Measurements from ENCODE around the gene RNF138.
"Not testable (repeated sequence)": the region's sequence is repeated elsewhere in the genome, so short reads cannot be mapped to it uniquely, and the experiment has no call there.

Gene RNF138

DNA sequence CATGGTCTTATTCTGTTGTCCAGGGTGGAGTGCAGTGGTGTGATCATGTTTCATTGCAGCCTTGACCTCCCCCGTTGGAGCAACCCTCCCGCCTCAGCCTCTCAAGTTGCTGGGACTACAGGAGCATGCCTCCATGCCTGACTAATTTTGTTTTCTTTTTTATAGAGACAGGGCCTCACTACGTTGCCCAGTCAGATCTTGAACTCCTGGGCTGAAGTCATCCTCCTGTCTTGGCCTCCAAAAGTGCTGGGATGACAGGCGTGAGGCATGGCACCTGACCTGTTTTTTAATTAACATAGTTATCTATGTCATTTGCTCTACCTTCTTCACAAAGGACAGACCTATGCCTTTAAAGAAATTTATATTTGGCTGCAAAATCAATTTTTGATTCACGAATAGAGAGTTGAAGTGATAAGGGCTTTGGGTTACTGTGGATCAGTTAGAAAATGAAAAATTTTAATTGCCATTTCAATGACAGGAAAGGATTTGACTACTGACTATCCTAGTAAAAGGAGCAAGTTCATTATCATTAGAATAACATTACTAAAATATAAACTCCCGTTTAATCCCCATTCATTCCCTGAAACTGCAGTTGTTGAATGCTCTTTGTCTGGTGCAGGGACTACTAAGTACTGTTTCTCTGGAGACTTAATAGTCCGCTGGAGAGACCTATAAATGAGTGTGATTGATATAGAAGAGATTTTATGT lies 3.7 kb downstream of the RNF138 start:
- DNase-seq (ENCODE audit: low read depth in 2 of 2): no peak

DNA sequence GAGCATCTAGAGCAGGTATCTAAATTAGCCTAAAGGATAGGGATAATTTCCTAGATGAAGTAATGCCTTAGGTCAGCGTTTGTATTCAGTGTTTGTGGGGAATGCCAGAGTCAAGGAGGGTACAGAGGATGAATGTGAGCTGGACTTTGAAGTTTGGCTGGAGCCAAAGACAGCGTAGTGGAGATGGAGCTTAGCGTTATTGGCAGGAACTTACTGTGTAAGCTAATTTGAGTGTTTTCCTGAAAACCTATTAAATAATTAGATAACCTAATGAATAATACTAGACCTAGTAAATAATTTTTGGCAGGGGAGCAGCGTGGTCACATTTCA lies 4.2 kb downstream of the RNF138 start:
- DNase-seq (ENCODE audit: low read depth in 2 of 2): no peak

DNA sequence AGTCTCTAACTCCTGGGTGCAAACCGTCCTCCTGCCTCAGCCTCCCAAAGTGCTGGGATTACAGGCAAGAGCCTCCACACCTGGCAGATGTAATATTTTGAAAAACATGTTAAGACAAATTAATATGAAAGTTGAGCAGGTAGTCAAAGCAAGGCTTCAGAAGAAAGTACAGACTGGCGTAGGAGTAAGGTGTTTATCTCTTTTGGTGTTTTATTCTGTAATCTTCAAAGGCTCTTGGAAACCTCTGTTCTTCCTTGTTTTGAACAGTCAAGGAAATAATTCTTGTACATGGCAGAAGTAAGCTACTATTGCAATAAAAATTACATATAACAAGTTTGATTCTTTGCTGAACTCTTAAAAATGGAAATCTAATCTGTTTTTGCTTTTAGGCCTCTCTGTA lies 5.3 kb downstream of the RNF138 start:
- DNase-seq (ENCODE audit: low read depth in 2 of 2): no peak

DNA sequence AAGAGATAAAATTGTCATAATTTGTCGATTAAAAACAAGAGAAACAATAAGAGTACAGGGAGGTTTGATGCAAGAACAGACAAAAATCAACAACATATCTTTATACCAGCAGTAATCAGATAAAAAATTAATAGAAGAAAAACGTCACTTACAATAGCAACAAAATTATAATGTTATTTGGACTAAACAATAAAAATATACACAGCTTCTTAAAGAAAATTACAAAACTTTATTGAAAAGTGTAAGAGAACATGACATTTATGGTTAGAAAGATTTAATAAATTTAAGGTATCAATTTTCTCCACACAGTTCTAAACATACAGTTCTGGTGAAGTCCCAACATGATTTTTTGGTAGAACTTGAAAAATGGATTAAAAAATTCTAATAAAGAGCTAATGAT lies 12.8 kb downstream of the RNF138 start:
- DNase-seq (ENCODE audit: low read depth in 2 of 2): no peak

GRCh38 chr18:32110005-32110404 lies 18.3 kb downstream of the RNF138 start:
- DNase-seq (ENCODE audit: low read depth in 2 of 2): no peak

DNA sequence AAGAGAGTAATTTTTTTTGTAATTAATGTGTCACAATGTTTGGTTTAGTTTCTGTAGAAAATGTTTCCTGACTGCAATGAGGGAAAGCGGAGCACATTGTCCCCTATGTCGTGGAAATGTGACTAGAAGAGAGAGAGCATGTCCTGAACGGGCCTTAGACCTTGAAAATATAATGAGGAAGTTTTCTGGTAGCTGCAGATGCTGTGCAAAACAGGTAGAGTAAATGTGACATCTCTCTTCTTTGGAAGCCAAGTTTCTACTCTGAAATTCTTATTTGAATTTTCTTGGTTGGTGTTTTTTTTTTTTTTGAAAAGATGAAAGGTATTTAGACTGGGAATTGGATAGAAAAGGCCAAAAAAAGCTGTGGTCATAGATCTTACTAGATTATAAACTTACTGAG lies 20.0 kb downstream of the RNF138 start:
- DNase-seq (ENCODE audit: low read depth in 2 of 2): no peak

DNA sequence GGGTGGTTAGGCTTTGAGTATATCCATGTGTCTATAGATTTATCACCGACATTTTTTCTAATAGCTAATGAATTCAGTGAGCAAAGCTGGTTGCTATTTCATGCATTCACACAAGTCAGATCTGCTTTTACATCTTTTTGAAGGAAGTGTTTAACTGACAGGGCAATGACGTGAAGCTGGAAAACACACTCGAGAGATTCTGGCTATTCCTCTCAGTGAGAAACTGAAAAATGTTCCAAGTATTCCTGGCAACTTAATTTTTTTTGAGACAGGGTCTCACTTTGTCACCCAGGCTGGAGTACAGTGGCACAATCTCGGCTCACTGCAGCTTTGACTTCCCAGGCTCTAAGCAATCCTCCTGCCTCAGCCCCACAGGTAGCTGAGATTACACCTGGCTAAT lies 21.2 kb downstream of the RNF138 start:
- no peak for DNase-seq (ENCODE audit: low read depth in 2 of 2)

DNA sequence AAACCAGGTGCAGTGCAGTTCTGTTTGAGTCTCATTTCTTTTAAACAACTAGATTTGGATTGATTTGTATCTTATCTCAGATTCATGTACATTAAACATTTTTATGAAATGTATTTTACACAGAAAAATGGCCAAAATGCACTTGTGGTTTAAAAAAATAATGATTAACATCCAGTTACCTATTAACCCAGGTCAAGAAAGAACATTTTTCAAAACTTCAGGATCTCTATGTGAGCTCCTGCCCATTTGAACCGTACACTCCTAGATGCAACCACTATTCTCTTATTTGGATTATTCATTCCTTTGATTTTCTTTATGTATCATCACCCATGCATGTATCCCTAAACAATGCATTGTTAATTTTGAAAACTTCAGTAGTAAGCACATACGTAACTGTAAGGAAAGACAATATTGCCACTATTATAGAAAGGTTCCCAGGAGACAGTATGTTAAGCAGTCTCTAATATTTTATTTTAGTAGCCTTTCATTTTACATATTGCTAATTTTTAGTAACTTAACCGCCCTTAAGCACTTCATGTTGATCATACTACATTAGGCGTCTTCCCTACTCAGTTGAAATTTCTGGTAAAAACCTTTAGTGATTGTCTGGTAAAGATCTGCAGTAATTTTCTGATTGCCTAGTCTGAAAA lies 22.7 kb downstream of the RNF138 start:
- no peak for DNase-seq (ENCODE audit: low read depth in 2 of 2)

DNA sequence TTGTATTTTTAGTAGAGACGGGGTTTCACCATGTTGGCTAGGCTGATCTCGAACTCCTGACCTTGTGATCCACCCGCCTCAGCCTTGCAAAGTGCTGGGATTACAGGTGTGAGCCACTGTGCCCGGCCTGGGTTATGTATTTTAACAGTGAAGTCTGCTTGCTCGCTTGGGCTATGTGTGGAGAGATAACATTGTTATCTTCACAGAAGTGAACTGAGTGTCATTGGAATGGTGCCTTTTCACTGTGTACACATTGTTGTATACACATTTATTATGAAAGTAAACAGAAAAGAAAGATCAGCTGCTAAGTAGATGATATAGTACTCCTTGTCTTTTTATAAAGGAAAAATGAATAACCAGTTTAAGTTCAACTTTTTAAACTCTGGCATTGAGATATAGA lies 30.4 kb downstream of the RNF138 start:
- no peak for DNase-seq (ENCODE audit: low read depth in 2 of 2)

- DNase-seq (ENCODE audit: low read depth in 2 of 2): no peak
These were observed 34.9 kb downstream of the RNF138 start for GRCh38 chr18:32126538-32126937.

DNA sequence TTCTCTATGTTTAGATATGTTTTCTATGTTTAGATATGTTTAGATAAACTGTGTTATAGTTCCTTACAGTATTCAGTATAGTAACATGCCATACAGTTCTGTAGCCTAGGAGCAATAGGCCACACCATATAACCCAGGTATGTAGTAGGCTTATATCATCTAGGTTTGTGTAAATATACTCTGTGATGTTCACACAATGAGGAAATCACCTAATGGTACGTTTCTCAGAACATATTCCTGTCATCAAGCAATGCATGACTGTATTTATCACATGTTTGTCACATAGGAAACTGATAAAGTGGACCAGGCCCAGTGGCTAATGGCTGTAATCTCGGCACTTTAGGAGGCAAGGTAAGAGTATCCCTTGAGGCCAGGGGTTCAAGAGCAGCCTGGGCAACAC lies 44.0 kb downstream of the RNF138 start:
- no peak for DNase-seq (ENCODE audit: low read depth in 2 of 2)

DNA sequence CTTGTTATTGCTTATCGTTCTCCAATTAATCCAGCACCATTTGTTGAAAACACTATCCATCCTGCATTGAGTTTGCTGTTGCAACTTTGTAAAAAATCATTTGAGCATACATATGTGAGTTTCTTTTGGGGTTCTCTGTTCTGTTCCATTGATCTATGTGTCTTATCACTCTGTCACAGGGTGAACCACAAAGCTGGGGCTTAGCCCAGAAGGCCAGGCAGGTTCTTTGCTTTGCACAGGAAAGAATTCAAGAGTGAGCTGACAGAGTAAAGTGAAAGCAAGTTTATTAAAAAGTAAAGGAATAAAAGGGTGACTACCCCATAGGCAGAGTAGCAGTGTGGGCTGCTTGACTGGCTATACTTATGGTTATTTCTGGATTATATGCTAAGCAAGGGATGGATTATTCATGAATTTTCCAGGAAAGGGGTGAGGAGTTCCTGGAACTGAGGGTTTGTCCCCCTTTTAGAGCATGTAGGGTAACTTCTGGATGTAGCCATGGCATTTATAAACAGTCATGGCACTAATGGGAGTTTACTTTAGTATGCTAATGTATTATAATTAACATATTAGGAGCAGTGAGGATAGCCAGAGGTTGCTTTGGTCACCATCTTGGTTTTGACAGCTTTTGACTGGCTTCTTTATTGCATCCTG lies 46.8 kb downstream of the RNF138 start:
- DNase-seq (ENCODE audit: low read depth in 2 of 2): no peak

- no peak for DNase-seq (ENCODE audit: low read depth in 2 of 2)
These were observed 48.2 kb downstream of the RNF138 start for GRCh38 chr18:32139835-32140283.

DNA sequence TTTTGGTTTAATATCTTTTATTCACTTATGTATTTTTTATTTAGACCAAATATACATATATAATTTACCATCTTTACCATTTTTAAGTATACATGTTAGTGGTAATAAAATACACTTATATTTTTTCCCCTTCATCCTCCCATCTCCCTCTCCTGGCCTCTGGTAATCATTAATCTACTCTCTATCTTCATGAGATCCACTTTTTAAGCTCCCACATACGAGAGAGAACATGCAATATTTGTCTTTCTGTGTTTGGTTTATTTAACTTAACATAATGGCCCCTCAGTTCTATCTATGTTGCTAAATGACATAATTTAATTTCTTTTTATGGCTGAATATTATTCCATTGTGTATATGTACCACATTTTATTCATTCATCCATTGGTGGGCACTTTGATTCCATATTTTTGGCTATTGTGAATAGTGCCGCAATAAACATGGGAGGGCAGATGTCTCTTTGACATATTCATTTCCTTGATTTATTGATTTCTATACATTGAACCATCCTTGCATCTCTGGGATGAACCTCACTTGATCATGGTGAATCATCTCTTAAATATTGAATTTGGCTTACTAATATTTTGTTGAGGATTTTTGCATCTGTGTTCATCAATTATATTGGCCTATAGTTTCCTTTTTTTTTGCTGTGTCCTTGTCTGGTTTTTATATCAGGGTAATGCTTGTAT lies 56.7 kb downstream of the RNF138 start:
- no peak for DNase-seq (ENCODE audit: low read depth in 2 of 2)

GRCh38 chr18:32152705-32153448 lies 61.2 kb downstream of the RNF138 start:
- no peak for DNase-seq (ENCODE audit: low read depth in 2 of 2)

DNA sequence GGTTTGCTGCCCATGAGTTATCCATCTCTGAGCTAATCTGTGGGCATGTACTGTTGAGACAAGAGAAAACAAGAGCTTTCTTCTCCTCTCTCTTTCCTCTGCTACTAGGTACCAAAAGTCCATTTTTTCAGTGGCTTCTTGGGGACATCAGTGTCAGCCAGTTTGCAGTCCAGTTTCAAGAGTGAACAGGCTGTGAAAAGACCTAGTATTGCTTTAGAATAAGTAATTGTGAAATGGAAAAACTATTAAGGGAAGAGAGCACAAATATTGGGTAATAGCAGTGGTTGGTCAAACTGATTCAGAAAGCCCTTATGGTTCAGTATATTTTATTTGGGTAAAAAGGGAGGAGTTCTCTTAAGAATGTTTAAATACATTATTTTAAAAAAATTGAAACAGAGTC lies 65.2 kb downstream of the RNF138 start:
- DNase-seq (ENCODE audit: low read depth in 2 of 2): no peak

GRCh38 chr18:32157580-32157979 lies 65.9 kb downstream of the RNF138 start:
- no peak for DNase-seq (ENCODE audit: low read depth in 2 of 2)

- DNase-seq (ENCODE audit: low read depth in 2 of 2): peak; percentile 38 to 59
These were observed 66.5 kb downstream of the RNF138 start for GRCh38 chr18:32158108-32158624.

DNA sequence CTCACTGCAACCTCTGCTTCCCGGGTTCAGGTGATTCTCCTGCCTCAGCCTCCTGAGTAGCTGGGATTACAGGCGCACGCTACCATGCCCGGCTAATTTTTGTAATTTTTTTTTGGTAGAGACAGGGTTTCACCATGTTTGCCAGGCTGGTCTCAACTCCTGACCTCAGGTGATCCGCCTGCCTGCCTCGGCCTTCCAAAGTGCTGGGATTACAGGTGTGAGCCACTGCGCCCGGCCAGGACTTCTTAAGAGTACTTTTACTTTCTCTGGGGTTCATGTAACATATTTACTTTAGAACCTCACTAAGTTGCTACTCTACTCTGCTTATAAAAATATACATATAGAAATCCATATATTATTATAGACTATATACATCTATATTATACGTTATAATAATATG lies 67.0 kb downstream of the RNF138 start:
- not testable (repeated sequence) for DNase-seq (ENCODE audit: low read depth in 2 of 2)

- no peak for DNase-seq (ENCODE audit: low read depth in 2 of 2)
These were observed 68.9 kb downstream of the RNF138 start for GRCh38 chr18:32160547-32160946.

DNA sequence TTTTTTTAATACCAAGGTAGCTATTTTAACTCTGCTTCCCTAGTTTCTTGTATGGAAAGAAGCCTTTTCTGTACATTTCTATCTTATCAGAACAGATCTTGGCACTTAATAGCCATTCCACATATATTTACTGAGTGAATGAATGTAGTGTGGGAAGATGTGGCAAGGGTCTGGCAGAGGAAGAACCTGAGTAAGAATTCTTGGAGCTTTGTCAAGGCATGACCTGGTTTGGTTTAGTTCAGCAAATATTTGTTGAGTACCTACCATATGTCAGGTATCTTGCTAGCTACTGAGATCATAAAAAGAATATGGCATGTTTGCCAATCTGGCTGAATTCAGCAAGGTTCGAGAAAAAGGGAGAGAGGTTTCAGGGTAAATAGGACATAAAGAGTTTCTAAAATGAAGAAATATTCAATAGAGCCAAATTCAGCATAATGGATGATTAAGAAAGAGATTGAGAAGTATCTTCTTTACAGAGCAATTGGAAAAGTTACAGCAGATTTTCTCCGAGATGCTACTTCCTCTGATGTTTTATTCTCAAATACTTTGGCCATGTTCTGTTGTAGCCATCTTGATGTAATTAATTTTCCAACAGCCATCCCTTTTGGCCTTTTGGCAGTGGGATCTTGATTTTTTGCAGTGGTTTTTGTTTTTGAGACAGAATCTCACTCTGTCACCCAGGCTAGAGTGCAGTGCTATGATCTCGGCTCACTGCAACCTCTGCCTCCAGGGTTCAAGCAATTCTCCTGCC lies 76.5 kb downstream of the RNF138 start:
- no peak for DNase-seq (ENCODE audit: low read depth in 2 of 2)

Measured in stimulated activated CD4-positive, alpha-beta T cell treated with anti-CD3 and anti-CD28 coated beads, Interleukin-1b, Interleukin-23, amount 100 ng/mL, for 4 hours (primary cell).